CD14-positive monocyte (primary cell): ENCODE measurements around the gene AMOTL1. TPM values are rescaled to one million over a fixed set of nuclear protein-coding genes. Genes with fewer than 3 reads are reported as not detected.
A peak's percentile ranks its signal among the peaks of the same experiment; 100 is the strongest.

Experiments
- DNase-seq, 3 donors: peaks; one replicate each; pipeline ENCODE4 v3.0.0-alpha.2; 2011 to 2022
- H2AFZ ChIP-seq: 2 replicates; pipeline ENCODE4 v1.6.0; 2012; ENCODE audit warnings: mild to moderate bottlenecking, low read depth, low read length, inconsistent platforms; ENCODE audit not compliant: insufficient read depth, poor library complexity, severe bottlenecking
- H3K27ac ChIP-seq, 2 donors: 1 replicate in 1 of 2; 2 replicates in 1 of 2; pipeline ENCODE4 v1.5.1; 2012 to 2013; ENCODE audit warnings: low read length in 2 of 2, control low read depth in 1 of 2, inconsistent platforms in 1 of 2, low read depth in 1 of 2, mild to moderate bottlenecking in 1 of 2
- H3K27me3 ChIP-seq, 2 donors: one replicate each; pipeline versions ENCODE4 v1.6.0 to v1.6.1; 2011 to 2013; ENCODE audit warnings: low read length in 2 of 2; ENCODE audit not compliant: control insufficient read depth in 2 of 2, insufficient read depth in 2 of 2
- H3K36me3 ChIP-seq, 2 donors: replicated peaks in 1 of 2; 1 replicate in 1 of 2; 2 replicates in 1 of 2; pipeline versions ENCODE4 v1.5.1 to v1.6.1; 2012 to 2013; ENCODE audit warnings: low read length in 2 of 2, control low read depth in 1 of 2, inconsistent platforms in 1 of 2, mild to moderate bottlenecking in 1 of 2; ENCODE audit not compliant: insufficient read depth in 2 of 2, control insufficient read depth in 1 of 2
- H3K4me1 ChIP-seq, 2 donors: 1 replicate in 1 of 2; 2 replicates in 1 of 2; pipeline versions ENCODE4 v1.5.1 to v1.6.1; 2012 to 2013; ENCODE audit warnings: low read length in 2 of 2, control low read depth in 1 of 2, inconsistent platforms in 1 of 2, mild to moderate bottlenecking in 1 of 2, moderate library complexity in 1 of 2; ENCODE audit not compliant: insufficient read depth in 2 of 2, control insufficient read depth in 1 of 2
- H3K4me2 ChIP-seq: replicated peaks from 2 replicates; pipeline ENCODE3; 2012; ENCODE audit warnings: low read length, moderate library complexity, mild to moderate bottlenecking; ENCODE audit not compliant: poor library complexity, severe bottlenecking; ENCODE audit errors: extremely low read depth
- H3K4me3 ChIP-seq, 3 experiments: fragments of 200-600 bp in 1 of 3; sonication (generic) in 1 of 3; replicated peaks in 1 of 3; 1 replicate in 2 of 3; 2 replicates in 1 of 3; pipeline ENCODE4 v1.5.1; 2011 to 2013; ENCODE audit warnings: low read length in 3 of 3, mild to moderate bottlenecking in 3 of 3, control low read depth in 2 of 3, low read depth in 2 of 3, inconsistent platforms in 1 of 3, moderate library complexity in 1 of 3
- H3K79me2 ChIP-seq: 2 replicates; pipeline ENCODE4 v1.6.0; 2012; ENCODE audit warnings: mild to moderate bottlenecking, control low read depth, inconsistent platforms, low read length, moderate library complexity; ENCODE audit not compliant: insufficient read depth
- H3K9ac ChIP-seq: 2 replicates; pipeline ENCODE4 v1.6.0; 2017; ENCODE audit warnings: low read length, mild to moderate bottlenecking; ENCODE audit not compliant: insufficient read depth, poor library complexity, severe bottlenecking
- H3K9me3 ChIP-seq, 2 donors: replicated peaks in 1 of 2; 1 replicate in 1 of 2; 2 replicates in 1 of 2; pipeline versions ENCODE4 v1.5.1 to v1.6.1; 2012 to 2013; ENCODE audit warnings: low read length in 2 of 2, control low read depth in 1 of 2; ENCODE audit not compliant: control insufficient read depth in 1 of 2, insufficient read depth in 1 of 2
- H4K20me1 ChIP-seq: 2 replicates; pipeline ENCODE4 v1.6.0; 2012; ENCODE audit warnings: mild to moderate bottlenecking, low read length, control low read depth, moderate library complexity; ENCODE audit not compliant: insufficient read depth
- H3K27ac Mint-ChIP-seq, 7 donors: one replicate each; pipeline ENCODE4 v1.8.0; 2020; ENCODE audit warnings: mild to moderate bottlenecking in 7 of 7, mixed read lengths in 7 of 7, moderate library complexity in 6 of 7, inconsistent platforms in 2 of 7
- H3K27me3 Mint-ChIP-seq, 3 donors: one replicate each; pipeline ENCODE4 v1.8.0; 2021 to 2022; ENCODE audit warnings: low read depth in 3 of 3, mild to moderate bottlenecking in 3 of 3, mixed read lengths in 3 of 3, moderate library complexity in 3 of 3, inconsistent platforms in 1 of 3
- H3K36me3 Mint-ChIP-seq, 2 donors: one replicate each; pipeline ENCODE4 v1.8.0; 2020; ENCODE audit warnings: mixed read lengths in 2 of 2, inconsistent platforms in 1 of 2, mild to moderate bottlenecking in 1 of 2
- H3K4me1 Mint-ChIP-seq: one replicate; pipeline ENCODE4 v1.8.0; 2020; ENCODE audit warnings: mild to moderate bottlenecking, mixed read lengths
- H3K4me3 Mint-ChIP-seq, 2 donors: one replicate each; pipeline ENCODE4 v1.8.0; 2020; ENCODE audit warnings: mild to moderate bottlenecking in 2 of 2, mixed read lengths in 2 of 2, moderate library complexity in 1 of 2
- H3K9me3 Mint-ChIP-seq, 7 donors: one replicate each; pipeline ENCODE4 v1.8.0; 2020 to 2022; ENCODE audit warnings: mixed read lengths in 7 of 7, mild to moderate bottlenecking in 6 of 7, moderate library complexity in 6 of 7, inconsistent platforms in 2 of 7
- WGBS: methylation state at CpG from one replicate; pipeline ENCODE4 v1.1.5; 2013; ENCODE audit warnings: missing lambda C conversion rate; ENCODE audit not compliant: insufficient coverage; 5-methylcytosine and 5-hydroxymethylcytosine counted together
- intact Hi-C, 2 donors: fragments of 100-400 bp; cut with micrococcal nuclease; formaldehyde crosslinking; loops; one replicate each; pipeline versions ENCODE4 v1.15.0 to v1.15.1; 2023
- polyA plus RNA-seq, 3 donors: library from polyadenylated mRNA; depleted of rRNA in 1 of 3; unstranded in 2 of 3; stranded (reverse) in 1 of 3; fragments of 300-500 nt in 2 of 3; fragments of >200 nt in 1 of 3; fragmentation: Illumina TruSeq in 2 of 3; gene quantifications; 1 replicate in 2 of 3; 2 replicates in 1 of 3; pipeline ENCODE4 v1.2.3, GENCODE V29; 2012 to 2021
- TF ChIP-seq, protein P1 (sequence below): fragments of 200-600 bp; IDR thresholded peaks from one replicate; pipeline ENCODE4 v1.8.0; 2022; ENCODE audit warnings: antibody characterized with exemption, mild to moderate bottlenecking

AMOTL1 gene
- polyA plus RNA-seq, 3 donors, result 0.41 to 0.66 (median 0.46) TPM

DNA sequence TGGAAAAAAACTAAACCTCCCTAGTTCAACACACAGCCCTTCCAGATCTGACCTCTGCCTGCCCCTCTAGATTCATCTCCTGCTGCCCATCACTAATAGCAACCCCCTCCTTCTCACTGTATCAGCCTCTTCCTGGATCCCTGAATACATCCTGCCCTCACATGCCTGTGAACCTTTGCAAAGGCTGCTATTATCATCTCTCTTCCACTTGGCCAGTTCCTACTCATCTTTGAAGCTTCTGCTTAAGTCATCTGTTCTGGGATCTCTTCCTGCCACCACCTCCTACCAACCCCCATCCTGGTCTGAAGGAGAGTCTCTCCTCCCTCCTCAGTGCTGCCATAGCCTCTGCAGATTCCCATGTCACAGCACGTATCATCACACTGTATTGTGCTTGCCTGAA is 38.0 kb upstream of the AMOTL1 start:
- Mint-ChIP-seq H3K4me3 (no peak overlapping the region), H3K4me1 (peaks cover 38% of the 10 kb centered on the region), H3K27ac (no peak overlapping the region), H3K9me3 (peaks cover 0 to 2% (median 0%) of the 10 kb centered on the region in 7 donors), H3K36me3 (no peaks in the 10 kb centered on the region), H3K27me3 (peaks cover 1 to 4% (median 2%) of the 10 kb centered on the region in 3 donors)
- DNase-seq, result no peak
- Histone ChIP-seq H3K27me3 (no peaks in the 10 kb centered on the region), H3K9ac (no peak overlapping the region), H3K4me3 (no peak overlapping the region), H4K20me1 (no peaks in the 10 kb centered on the region), H2AFZ (no peak overlapping the region), H3K4me1 (peaks cover 15 to 23% of the 10 kb centered on the region in 2 donors), H3K4me2 (no peak overlapping the region), H3K36me3 (no peaks in the 10 kb centered on the region), H3K9me3 (no peaks in the 10 kb centered on the region), H3K27ac (no peak overlapping the region), H3K79me2 (no peaks in the 10 kb centered on the region)
- no CpG with 5 or more reads among the region's 1 CpG for WGBS
- TF ChIP-seq, protein P1, sequence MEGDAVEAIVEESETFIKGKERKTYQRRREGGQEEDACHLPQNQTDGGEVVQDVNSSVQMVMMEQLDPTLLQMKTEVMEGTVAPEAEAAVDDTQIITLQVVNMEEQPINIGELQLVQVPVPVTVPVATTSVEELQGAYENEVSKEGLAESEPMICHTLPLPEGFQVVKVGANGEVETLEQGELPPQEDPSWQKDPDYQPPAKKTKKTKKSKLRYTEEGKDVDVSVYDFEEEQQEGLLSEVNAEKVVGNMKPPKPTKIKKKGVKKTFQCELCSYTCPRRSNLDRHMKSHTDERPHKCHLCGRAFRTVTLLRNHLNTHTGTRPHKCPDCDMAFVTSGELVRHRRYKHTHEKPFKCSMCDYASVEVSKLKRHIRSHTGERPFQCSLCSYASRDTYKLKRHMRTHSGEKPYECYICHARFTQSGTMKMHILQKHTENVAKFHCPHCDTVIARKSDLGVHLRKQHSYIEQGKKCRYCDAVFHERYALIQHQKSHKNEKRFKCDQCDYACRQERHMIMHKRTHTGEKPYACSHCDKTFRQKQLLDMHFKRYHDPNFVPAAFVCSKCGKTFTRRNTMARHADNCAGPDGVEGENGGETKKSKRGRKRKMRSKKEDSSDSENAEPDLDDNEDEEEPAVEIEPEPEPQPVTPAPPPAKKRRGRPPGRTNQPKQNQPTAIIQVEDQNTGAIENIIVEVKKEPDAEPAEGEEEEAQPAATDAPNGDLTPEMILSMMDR, result no peak
- intact Hi-C loops, result no loop called here

DNA sequence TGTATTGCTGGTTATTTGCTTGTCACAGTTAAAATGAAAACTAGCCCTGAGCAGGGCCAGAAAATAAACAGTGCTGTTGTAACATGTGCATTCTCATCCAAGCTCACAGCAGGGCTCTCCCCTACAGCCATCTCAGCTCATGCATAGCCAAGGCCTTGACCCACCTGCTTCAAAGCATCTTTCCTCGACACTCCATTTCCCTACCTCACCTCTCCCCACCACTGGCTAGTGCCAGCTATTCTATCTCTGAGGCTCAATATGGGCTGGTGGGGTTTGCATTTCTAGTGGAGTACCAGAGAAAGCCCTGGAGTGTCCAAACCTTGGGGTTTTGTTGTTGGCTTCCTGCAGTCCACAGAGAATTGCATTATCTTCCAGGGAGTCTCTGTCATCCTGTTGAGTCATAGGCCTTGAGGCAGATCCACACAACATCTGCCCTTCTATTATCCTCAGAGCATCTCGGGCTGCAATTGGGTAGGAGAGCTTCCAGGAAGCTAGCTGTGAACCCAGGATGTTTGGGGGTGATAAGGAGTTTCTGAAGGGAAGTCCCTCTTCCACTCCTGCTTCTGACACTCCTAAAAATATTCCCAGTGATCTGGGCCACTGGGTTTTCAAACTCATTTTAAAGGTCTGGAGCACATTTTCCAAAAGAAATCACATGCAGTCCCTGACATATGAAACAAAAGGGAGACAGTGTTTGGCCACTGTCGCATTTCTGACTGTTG is 36.1 kb upstream of the AMOTL1 start:
- TF ChIP-seq, protein P1, result no peak
- H2AFZ ChIP-seq, result no peak overlapping the region

More for the DNA sequence above, 36.1 kb upstream of the AMOTL1 start:
- Mint-ChIP-seq H3K27me3 (peaks cover 3 to 5% (median 4%) of the 10 kb centered on the region in 3 donors), H3K27ac (peak overlapping the region in 1 of 7 donors; percentile 12), H3K4me1 (peaks cover 20% of the 10 kb centered on the region), H3K36me3 (no peaks in the 10 kb centered on the region), H3K9me3 (peaks cover 0 to 2% (median 0%) of the 10 kb centered on the region in 7 donors), H3K4me3 (no peak overlapping the region)
- Histone ChIP-seq H3K27me3 (peaks cover 0 to 1% of the 10 kb centered on the region in 2 donors), H3K9me3 (no peaks in the 10 kb centered on the region), H3K4me2 (no peak overlapping the region), H3K4me3 (no peak overlapping the region), H3K9ac (no peak overlapping the region), H3K79me2 (no peaks in the 10 kb centered on the region), H3K4me1 (peaks cover 0 to 5% of the 10 kb centered on the region in 2 donors), H3K36me3 (no peaks in the 10 kb centered on the region), H3K27ac (no peak overlapping the region), H4K20me1 (no peaks in the 10 kb centered on the region)
- intact Hi-C loops, result no loop called here
- DNase-seq, result no peak
- WGBS, result no CpG with 5 or more reads among the region's 3 CpGs
